GM19324 (cell line): ENCODE measurements around the gene CADPS2.
"Not testable (repeated sequence)": the region's sequence is repeated elsewhere in the genome, so short reads cannot be mapped to it uniquely, and the experiment has no call there.

ENCODE experiments used
- ATAC-seq: cut with Tn5 transposase; IDR thresholded peaks from one replicate; pipeline ENCODE4 v1.9.1; 2021; ENCODE audit warnings: mild to moderate bottlenecking, moderate library complexity; ENCODE audit not compliant: unreplicated experiment, low FRiP score

CADPS2 gene

DNA sequence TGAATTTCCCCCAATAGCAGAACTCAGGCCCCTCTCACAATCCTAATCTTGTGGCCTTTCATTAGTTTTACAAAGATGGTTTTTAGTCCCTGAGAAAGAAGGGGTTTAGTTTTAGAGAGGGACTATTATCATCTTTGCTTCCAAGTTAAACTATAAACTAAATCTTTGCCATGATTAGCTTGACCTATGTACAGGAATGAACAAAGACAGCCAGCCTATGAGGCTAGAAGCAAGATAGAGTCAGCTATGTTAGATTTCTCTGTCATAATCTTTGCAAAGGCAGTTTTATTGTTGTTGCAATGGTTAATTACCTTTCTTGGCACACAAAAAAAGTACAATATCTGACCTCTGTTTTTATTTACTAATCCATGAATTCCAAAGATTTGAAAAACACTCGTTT lies 206.4 kb downstream of the CADPS2 start:
- no peak for ATAC-seq

DNA sequence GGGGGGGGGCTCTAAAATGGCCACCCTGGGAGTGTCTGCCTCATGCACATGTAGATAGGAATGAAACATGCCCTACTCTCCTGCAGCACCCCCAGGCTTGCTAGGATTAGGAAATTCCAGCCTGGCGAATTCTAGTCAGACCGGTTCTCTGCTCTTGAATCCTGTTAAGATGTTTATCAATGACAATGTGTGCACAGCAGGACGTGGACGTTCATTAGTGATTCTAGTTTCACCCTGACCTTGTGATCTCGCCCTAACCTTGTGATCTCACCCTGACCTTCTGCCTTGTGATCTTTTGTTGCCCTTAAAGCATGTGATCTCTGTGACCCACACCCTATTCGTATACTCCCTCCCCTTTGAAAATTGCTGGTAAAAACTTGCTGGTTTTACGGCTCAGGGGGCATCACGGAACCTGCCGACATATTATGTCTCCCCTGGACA lies 207.0 kb downstream of the CADPS2 start:
- ATAC-seq = not testable (repeated sequence)

DNA sequence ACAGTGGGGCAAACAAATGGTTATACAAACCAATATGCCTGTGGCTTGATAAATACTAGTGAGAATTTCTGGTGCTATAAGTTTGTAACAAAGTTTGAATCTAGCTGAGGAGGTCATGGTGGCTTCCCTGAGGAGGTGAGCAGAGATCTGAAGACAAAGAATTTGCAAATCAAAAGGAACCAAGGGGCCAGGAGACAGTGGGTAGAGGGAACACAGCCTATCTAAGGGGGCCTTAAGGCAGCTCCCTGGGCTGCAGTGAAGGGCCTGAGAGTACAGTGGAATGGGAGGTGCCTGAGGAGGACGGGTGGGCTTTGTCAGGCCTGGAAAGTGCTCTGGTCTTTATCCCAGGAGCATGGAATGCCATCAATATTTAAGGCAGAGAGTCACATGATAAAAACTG lies 209.1 kb downstream of the CADPS2 start:
- ATAC-seq = no peak

DNA sequence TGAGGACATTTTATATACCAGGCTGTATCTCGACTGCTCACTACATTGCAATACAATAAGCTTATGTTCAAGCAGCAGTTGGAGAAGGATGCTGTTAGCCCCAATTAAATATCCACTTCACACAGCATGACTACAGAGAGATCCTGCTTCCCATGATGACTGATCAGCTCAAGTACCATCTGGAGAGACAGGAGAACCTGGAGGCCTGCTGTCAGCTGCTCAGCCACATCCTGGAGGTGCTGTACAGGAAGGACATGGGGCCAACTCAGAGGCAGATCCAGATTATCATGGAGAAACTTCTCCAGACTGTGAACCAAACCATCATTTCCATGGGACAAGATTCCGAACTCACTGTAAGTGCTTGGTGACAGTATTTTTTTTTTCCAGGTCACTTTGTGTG lies 209.8 kb downstream of the CADPS2 start:
- no peak for ATAC-seq

DNA sequence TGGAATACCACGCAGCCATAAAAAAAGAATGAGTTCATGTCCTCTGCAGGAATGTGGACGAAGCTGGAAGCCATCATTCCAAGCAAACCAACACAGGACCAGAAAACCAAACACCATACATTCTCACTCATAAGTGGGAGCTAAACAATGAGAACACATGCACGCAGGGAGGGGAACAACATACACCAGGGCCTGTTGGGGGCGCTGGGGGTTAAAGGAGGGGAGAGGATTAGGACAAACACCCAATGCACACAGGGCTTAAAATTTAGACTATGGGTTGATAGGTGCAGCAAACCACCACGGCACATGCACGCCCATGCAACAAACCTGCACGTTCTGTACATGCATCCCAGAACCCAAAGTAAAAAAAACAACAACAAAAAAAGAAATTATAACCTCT lies 210.6 kb downstream of the CADPS2 start:
- no peak for ATAC-seq

DNA sequence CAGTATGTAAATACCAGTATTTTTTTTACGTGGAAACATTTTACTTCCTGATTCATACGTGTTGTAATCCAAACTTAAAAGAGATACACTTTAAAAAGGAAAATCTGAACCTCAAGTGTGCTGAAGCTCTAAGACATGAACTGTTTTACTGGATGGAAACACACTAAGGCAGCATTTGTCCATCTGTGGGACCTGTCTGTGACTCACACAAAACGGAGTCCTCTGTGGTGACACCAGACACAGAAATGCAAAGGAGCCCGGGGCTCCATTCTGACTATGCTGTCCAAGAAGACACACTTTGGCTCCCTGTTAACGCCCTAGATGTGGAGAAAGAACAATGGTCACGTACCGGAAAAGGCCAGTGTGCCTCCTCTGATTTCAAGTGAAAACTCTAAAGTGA lies 211.2 kb downstream of the CADPS2 start:
- ATAC-seq = no peak

DNA sequence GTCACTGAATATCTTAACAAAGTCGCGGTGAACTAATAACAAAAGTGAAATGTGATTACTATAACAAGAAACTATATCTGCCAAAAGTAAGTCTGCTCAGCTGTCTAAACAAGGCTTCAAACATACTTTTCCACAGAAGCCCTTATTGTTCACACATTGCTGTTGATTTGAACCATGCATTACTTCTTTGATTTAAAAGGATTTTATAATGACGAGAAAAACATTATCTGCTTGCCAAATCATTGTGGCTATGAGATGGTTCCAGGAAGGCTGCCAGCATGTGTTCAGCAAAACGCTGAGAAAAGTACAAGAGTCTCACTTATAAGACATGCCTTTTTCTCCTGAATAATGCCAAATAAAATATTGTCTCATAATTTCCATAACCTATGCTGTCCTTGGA lies 211.8 kb downstream of the CADPS2 start:
- no peak for ATAC-seq

DNA sequence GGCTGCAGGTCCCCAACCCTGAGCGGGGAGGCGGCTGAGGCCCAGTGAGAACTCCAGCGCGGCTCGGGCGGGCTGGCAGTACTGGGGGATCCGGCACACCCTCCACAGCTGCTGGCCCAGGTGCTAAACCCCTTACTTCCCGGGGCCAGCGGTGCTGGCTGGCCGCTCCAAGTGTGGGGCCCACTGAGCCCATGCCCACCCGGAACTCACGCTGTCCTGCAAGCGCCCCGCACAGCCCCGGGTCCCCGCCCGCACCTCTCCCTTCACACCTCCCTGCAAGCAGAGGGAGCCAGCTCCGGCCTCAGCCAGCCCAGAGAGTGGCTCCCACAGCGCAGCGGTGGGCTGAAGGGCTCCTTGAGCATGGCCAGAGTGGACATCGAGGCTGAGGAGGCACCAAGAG lies 212.3 kb downstream of the CADPS2 start:
- ATAC-seq = no peak

DNA sequence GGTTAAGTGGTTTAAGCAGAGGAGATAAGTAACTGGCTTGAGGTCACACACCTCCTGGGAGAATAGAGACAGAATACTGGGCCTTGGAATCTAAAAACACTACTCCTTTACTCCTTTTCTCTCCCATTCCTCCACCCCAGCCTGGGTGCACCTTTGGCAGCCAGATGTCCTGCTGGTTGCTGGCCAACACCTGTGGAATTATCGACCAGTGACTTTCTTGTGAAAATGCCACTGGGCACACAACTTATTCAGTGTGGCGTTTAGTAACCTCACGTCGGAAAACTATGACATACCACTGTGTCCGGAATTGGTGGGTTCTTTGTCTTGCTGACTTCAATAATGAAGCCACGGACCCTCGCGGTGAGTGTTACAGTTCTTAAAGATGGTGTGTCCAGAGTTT lies 213.7 kb downstream of the CADPS2 start:
- ATAC-seq = no peak

DNA sequence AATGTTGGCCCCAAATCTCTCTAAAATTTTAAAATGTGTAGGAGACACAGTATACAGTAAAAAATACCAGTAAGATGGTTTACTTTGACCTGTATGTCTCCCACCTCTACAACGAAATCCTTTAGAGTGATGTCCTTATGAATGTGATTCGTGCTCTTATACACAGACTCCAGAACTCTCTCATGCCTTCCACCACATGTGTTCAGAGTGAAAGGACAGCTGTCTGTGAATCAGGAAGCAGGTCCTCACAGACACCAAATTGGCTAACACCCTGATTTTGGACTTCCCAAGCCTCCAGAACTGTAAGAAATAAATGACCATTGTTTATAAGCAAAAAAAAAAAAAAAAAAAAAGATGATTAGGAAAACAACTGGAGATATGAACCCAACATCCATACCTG lies 222.5 kb downstream of the CADPS2 start:
- ATAC-seq = no peak

DNA sequence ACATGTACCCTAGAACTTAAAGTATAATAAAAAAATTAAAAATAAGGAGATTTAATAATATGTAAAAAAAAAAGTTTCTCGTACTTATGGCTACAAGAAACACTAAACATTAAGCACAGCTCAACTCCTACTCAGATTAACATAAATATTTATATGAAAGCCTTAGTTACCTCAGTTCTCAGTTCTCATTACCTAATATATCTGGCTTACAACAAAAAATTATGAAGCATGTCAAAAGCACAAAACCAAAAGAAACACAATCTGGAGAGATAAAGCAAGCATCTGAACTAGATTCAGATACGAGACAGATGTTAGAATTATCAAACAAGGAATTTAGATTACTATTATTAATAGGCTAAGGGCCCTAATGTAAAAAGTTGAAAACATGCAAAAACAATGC lies 227.4 kb downstream of the CADPS2 start:
- ATAC-seq = no peak

DNA sequence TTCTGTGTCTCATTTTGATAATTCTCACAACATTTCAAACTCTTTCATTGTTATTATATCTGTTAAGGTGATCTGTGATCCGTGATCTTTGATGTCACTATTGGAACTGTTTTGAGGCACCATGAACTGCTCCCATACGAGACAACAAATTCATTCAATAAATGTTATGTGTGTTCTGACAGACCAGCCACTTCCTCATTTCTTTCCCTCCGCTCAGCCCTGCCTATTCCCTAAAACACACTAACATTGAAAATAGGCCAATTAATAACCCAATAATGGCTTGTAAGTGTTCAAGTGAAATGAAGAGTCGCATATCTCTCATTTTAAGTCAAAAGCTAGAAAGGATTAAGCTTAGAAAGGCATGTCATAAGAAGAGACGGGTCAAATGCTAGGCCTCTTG lies 232.6 kb downstream of the CADPS2 start:
- no peak for ATAC-seq

DNA sequence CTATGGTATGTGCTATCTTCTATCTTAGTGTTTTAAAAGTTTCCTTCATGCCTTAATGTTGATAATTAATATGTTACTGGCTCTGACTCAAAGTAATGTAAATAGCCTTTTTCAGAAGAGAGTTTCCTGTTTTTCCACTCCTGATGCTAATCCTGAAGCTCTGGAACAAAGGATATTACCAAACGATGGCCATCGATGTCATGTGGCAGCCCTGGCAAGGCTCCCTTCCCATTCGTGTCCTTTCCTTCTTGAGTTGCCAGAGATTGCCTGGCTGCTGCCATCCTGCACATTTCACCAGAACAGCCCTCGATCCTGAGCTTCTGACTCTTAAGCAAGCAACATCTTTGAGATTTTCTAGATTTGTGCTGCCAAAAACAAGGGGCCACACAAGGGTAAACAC lies 233.4 kb downstream of the CADPS2 start:
- no peak for ATAC-seq

DNA sequence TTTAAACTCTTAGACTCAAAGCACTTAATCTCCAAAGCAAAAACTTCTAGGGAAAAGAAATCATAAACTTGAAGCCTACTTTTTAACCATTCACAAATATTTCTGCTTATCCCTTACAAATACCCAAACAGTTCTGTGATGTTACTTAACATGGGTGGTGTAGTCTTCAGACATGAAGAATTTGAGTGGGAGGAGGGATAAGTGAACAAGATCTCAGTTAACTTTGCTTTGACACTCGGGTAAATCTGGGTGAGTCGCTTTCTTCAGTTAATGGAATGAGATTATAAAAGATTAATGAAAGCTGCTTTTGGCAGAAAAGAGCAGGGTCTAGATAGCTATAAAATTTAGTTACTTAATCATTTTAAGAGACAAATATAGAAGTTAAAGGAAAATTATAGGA lies 234.8 kb downstream of the CADPS2 start:
- no peak for ATAC-seq

DNA sequence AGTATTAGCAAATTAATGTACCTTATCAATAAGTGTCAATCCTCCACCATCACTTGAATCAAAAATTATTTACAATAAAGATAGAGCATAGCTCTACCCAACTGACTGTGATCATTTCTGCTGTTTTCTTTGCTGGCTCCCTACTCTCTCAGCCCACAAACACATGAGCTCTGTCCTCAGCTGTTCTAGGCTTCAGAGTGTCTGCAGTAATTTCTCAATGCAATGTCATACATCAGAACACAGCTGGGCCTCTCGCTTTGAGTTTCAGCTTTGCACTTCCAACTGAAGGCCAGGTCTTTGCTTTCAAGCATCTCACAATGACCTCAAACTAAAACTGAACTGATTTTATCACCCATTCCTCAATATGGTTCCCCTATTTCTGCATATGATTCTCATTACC lies 243.0 kb downstream of the CADPS2 start:
- ATAC-seq = no peak

DNA sequence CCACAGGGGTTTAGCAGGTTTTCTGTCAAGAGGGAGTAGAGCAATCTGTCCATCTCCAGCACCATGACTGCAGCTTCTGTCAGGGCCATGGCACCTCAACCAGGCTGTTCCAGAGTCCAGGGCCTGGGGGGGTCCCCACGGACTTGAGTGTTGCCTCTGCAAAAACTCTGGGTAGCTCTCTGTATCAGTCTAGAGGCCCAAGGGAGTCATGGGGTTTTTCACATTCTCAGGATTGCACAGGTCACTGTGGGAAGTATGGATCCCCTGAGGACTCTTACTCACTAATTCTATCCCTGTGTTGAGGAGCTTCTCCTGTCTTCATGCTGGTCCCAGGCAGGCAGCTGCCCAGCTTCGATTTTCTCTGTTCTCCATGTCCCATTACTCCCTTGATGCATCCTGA lies 247.8 kb downstream of the CADPS2 start:
- ATAC-seq = no peak

DNA sequence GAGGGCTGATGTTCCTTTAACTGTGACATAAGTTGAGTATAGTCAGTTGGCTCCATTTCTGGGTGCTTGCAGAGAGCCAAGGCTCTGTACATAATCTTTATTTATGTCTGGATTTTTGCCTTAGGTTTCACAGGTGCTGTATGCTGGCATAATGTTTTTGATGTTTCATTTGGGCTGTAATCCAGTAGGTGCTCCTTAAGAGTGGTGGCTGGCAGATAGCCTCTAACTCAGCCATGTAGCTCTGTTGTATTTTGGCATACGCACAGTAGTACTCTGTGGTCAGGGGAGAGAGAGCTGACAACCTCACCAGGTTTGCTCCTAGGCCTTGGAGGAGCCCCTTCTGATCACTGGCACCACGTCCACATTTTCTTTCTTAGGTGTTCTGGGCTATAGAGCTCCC lies 248.5 kb downstream of the CADPS2 start:
- no peak for ATAC-seq

DNA sequence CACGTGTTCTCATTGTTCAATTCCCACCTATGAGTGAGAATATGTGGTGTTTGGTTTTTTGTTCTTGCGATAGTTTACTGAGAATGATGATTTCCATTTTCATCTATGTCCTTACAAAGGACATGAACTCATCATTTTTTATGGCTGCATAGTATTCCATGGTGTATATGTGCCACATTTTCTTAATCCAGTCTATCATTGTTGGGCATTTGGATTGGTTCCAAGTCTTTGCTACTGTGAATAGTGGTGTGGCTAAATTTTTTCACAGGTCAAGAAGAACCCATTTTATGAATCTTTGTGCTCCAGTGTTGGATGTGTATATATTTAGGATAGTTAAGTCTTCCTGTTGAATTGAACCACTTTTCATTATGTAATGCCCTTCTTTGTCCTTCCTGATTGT lies 250.8 kb downstream of the CADPS2 start:
- not testable (repeated sequence) for ATAC-seq

DNA sequence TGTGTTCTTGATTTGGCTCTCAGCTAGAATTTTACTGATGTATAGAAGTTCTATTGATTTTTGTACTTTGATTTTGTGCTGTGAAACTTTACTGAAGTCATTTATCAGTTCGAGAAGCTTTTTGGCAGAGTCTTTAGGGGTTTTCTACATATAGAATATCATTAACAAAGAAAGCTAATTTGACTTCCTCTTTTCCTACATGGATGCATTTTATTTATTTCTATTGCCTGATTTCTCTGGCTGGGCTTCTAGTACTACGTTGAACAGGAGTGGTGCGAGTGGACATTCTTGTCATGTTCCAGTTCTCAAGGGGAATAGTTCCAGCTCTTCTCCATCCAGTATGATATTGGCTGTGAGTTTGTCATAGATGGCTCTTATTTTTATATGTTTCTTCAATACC lies 252.8 kb downstream of the CADPS2 start:
- ATAC-seq = no peak

DNA sequence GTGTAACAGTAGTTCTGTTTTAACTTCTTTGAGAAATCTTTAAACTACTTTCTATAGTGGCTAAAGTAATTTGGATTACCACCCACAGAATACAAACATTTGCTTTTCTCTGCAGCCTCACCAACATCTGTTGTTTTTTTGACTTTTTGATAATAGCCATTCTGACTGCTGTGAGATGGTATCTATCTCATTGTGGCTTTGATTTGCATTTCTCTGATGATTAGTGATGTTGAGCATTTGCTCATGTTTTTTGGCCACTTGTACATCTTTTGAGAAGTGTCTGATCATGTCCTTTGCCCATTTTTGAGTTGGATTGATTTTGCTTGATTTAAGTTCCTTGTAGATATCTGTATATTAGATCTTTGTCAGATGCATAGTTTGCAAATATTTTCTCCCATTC lies 254.0 kb downstream of the CADPS2 start:
- ATAC-seq = no peak

DNA sequence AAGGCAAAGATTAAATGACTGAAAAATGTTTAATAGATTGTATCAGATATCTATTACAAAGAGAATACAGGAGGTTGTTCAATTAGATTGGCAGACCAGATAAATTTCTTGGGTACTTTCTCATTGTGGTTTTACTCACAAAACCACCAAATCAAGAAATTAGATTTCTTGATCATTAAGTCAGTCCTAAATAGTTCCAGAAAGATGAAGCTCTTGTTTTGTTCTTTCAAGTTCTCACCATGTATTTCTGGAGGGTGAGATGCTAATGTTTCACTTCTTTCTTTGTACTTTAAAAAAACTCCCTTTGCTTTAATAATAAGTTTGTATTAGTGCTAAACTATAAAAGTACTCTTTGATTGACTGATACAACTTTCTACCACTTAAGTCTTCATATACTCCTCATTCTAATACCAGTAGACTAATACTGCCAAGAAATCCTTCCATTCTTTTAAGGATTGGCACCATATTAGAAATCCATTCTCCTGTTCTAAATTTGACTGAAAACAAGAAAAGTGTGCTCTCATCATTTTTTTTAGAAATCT lies 256.8 kb downstream of the CADPS2 start:
- no peak for ATAC-seq

DNA sequence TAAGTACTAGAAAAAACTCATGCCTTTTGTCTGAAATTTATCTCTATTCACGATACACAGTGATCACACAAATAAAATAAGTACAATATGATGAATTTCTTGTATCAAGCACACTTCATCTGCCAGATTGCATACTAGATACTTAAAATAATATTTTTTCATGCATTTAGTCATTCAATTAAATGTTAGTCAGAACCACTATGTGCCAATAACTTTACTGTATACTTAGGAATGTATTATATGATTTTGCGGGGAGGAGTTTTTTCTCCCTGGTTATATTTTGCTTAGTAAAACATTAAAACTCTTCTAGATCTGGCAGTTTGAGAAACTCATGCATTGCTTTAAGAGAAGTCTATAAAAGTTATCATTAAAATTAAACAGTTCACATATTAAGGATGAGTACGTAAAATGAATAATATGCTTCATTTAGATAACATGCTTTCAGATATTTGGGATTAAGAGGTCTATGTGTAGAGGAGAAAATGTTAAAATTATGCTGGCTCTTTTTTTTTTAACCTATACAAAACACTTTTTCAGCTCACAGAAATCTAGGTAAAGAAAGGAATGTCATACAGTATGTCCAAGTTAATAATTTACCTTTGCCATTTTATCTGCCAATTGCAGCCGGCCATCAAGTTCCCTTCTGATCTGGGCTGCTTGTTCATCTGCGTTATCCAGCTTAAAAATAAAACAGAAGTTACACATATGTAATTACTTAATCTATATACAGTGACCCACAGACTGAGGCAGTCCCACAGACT lies 257.4 kb downstream of the CADPS2 start:
- ATAC-seq = no peak

DNA sequence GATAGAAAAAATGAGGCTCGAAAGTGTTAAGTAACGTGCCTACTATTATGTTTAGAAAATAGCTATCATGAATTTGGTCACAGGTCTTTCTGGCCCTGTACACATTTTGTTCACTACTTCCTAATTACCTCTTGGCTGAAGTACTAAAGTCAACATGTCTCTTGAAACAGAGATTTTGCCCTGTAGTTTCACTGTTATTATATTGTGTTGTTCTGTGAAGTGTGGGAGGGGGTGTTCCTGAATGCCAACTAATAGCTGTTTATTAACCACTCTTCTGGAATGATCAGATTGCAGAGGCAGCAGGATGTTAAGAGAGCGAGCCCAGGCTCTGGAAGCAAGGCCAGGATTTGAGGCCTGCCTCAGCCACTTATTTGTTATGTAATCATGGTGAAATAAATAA lies 259.5 kb downstream of the CADPS2 start:
- ATAC-seq = no peak
